ENCODE results near the gene FAM117B. TPM values are rescaled to one million over a fixed set of nuclear protein-coding genes. Genes with fewer than 3 reads are reported as not detected.
"Not testable (repeated sequence)": the region's sequence is repeated elsewhere in the genome, so short reads cannot be mapped to it uniquely, and the experiment has no call there.

FAM117B gene
- total RNA-seq, 2 donors from 2014 or later: 1.5 to 3.0 TPM

DNA sequence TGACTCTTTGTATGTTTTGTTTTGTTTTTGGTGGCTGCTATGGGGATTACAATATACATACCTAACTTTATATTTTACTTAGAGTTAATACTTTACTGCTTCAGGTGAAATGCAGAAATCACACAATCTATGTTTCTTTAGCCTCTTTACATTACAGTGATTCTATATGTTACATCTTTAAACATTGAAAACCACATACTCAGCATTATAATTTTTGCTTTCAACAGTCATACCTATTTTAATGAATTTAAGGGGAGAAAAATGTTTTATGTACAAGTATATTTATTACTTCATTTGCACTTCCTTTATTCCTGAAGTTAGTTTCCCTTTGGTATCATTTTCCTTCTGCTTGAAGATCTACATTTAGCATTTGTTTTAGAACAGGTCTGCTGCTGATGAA lies 23.1 kb downstream of the FAM117B start:
- H3K4me1 Mint-ChIP-seq (ENCODE audit: low read depth in 2 of 2): peaks cover 5 to 16% of the 10 kb centered on the region in 2 donors
- no peak overlapping the region for H3K27ac Mint-ChIP-seq
- H3K4me3 Mint-ChIP-seq: no peak overlapping the region
- no peak for ATAC-seq
- H3K27me3 Mint-ChIP-seq: no peaks in the 10 kb centered on the region
- no peaks in the 10 kb centered on the region for H3K9me3 Mint-ChIP-seq
- no peak for DNase-seq (ENCODE audit: low spot score)
- H3K36me3 Mint-ChIP-seq: no peaks in the 10 kb centered on the region

DNA sequence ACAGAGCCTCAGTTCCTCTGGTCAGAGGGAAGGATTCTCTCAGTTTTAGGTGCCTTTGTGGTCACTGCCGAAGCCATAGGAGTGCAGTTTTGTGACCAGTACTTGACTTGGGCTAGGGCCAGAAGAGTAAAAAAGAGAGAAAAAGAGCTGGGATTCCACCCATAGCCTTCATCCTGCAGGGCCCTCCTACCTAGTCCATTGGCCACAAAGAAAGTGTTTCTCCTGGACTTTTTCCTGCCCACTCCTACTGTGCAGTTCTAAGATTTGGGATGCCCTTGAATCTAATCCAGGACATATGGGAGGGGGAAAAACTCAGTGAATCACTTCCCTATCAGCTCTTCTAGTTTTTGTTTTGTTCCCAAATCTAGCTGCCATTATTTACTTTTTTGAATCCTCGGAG lies 26.0 kb downstream of the FAM117B start:
- ATAC-seq: no peak
- peaks cover 4 to 10% of the 10 kb centered on the region in 2 donors for H3K4me1 Mint-ChIP-seq (ENCODE audit: low read depth in 2 of 2)
- no peak for DNase-seq (ENCODE audit: low spot score)
- no peaks in the 10 kb centered on the region for H3K36me3 Mint-ChIP-seq
- no peaks in the 10 kb centered on the region for H3K9me3 Mint-ChIP-seq
- H3K27me3 Mint-ChIP-seq: no peaks in the 10 kb centered on the region
- H3K27ac Mint-ChIP-seq: no peak overlapping the region
- no peak overlapping the region for H3K4me3 Mint-ChIP-seq

DNA sequence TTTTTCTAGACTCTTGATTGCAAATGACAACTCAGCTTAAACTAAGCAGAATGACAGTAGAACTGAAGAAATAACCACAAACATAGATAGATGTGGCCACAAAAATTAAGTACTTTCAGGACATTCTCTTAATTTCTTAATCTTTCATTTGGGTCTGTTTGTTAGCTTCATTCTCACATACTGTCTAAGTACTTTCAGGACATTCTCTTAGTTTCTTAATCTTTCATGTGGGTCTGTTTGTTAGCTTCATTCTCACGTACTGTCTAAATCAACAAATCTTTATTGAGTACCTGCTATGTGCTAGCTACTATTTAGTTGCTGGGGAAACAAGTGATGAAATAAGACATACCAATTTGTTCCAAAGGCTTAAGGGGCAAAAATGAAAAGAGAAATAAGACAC lies 35.1 kb downstream of the FAM117B start:
- no peak for DNase-seq (ENCODE audit: low spot score)
- Mint-ChIP-seq H3K36me3 (no peaks in the 10 kb centered on the region), H3K4me3 (peak overlapping the region; percentile 7)

GRCh38 chr2:202671317-202672035 lies 36.7 kb downstream of the FAM117B start:
- no peaks in the 10 kb centered on the region for H3K27me3 Mint-ChIP-seq
- no peak for ATAC-seq
- peaks cover 9 to 19% of the 10 kb centered on the region in 2 donors for H3K4me1 Mint-ChIP-seq (ENCODE audit: low read depth in 2 of 2)
- no peaks in the 10 kb centered on the region for H3K9me3 Mint-ChIP-seq
- no peak overlapping the region for H3K27ac Mint-ChIP-seq
- DNase-seq (ENCODE audit: low spot score): no peak
- no peak overlapping the region for H3K4me3 Mint-ChIP-seq
- H3K36me3 Mint-ChIP-seq: no peaks in the 10 kb centered on the region

More for the DNA sequence above, 35.1 kb downstream of the FAM117B start:
- Mint-ChIP-seq H3K27ac (no peak overlapping the region), H3K4me1 (ENCODE audit: low read depth in 2 of 2) (peaks cover 12 to 20% of the 10 kb centered on the region in 2 donors), H3K27me3 (no peaks in the 10 kb centered on the region), H3K9me3 (no peaks in the 10 kb centered on the region)
- no peak for ATAC-seq

- H3K4me3 Mint-ChIP-seq; H3K36me3 Mint-ChIP-seq; H3K9me3 Mint-ChIP-seq; DNase-seq (ENCODE audit: low spot score); H3K4me1 Mint-ChIP-seq (ENCODE audit: low read depth in 2 of 2); ATAC-seq; H3K27me3 Mint-ChIP-seq; H3K27ac Mint-ChIP-seq: not testable (repeated sequence)
Observed at GRCh38 chr2:202675097-202675496, 40.3 kb downstream of the FAM117B start.

DNA sequence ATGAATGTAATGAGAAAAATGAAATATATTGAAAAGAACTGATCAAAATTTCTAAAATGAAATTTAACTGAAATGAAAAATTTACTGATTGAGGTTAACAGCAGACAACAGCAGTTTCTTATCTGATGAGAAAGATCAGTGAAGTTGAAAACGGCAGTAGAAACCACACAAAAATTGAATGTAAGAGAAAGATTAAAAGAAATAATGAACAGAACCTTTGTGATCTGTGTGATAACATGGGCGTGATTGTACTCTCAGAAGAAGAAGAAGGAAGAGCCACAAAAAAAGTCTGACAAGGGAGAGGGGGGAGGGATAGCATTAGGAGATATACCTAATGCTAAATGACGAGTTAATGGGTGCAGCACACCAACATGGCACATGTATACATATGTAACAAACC lies 45.2 kb downstream of the FAM117B start:
- H3K27me3 Mint-ChIP-seq: no peaks in the 10 kb centered on the region
- H3K4me1 Mint-ChIP-seq (ENCODE audit: low read depth in 2 of 2): peaks cover 4 to 6% of the 10 kb centered on the region in 2 donors
- peaks cover 4% of the 10 kb centered on the region for H3K9me3 Mint-ChIP-seq
- H3K4me3 Mint-ChIP-seq: no peak overlapping the region
- H3K36me3 Mint-ChIP-seq: peaks cover 19% of the 10 kb centered on the region
- H3K27ac Mint-ChIP-seq: no peak overlapping the region
- ATAC-seq: no peak
- DNase-seq (ENCODE audit: low spot score): no peak

DNA sequence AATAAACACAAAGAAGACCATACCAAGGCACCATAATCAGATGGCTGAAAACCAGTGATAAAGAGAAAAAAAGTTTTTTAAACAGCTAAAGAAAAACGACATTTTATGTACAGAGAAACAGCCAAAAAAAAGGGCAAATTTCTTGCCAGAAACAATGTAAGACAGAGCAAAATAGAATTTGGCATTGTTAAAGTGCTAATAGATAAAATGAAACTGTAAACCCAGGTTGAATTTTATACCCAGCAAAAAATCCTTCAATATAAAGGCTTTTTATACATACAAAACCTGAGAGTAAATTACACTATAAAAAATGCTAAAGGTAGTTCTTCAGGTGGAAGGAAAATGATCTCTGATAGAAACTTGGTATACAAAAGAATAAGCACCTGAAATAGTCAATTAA lies 45.7 kb downstream of the FAM117B start:
- peaks cover 1 to 3% of the 10 kb centered on the region in 2 donors for H3K4me1 Mint-ChIP-seq (ENCODE audit: low read depth in 2 of 2)
- H3K9me3 Mint-ChIP-seq: peaks cover 4% of the 10 kb centered on the region
- H3K36me3 Mint-ChIP-seq: peaks cover 19% of the 10 kb centered on the region
- H3K27ac Mint-ChIP-seq: no peak overlapping the region
- no peaks in the 10 kb centered on the region for H3K27me3 Mint-ChIP-seq
- no peak for ATAC-seq
- H3K4me3 Mint-ChIP-seq: no peak overlapping the region
- no peak for DNase-seq (ENCODE audit: low spot score)

DNA sequence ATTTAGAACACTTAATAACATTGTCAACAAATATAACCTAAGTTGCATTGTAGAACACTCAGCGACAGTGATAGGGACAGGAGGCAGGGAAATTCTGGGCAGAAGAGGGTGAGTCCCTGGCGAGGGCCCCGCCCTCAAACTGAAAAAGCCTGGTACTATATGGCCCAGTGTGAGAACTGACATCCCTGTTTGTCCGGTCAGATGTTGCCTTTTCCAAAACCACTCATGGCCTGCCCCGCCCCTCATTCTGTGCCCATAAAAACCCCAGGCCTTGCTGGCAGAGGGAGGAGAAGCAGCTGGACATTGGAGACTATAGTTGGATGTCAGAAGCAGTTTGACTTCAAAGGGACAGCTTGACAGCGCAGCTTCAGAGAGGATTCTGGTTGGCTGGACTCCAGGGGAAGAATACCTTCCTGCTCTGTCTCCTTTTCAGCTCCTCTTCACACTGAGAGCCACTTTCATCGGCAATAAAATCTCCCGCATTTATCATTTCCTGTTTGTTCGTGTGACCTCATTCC lies 47.0 kb downstream of the FAM117B start:
- Mint-ChIP-seq H3K36me3 (peaks cover 19% of the 10 kb centered on the region), H3K27me3 (no peaks in the 10 kb centered on the region), H3K4me1 (ENCODE audit: low read depth in 2 of 2) (peaks cover 0 to 2% of the 10 kb centered on the region in 2 donors), H3K27ac (no peak overlapping the region), H3K9me3 (peaks cover 4% of the 10 kb centered on the region), H3K4me3 (no peak overlapping the region)
- ATAC-seq: no peak
- no peak for DNase-seq (ENCODE audit: low spot score)

- no peak for DNase-seq (ENCODE audit: low spot score)
- no peak overlapping the region for H3K4me3 Mint-ChIP-seq
- H3K27ac Mint-ChIP-seq: no peak overlapping the region
- peaks cover 4% of the 10 kb centered on the region for H3K9me3 Mint-ChIP-seq
- no peak for ATAC-seq
- H3K27me3 Mint-ChIP-seq: no peaks in the 10 kb centered on the region
- H3K4me1 Mint-ChIP-seq (ENCODE audit: low read depth in 2 of 2): peaks cover 0 to 4% of the 10 kb centered on the region in 2 donors
- peaks cover 19% of the 10 kb centered on the region for H3K36me3 Mint-ChIP-seq
Observed at GRCh38 chr2:202682274-202682673, 47.5 kb downstream of the FAM117B start.

GRCh38 chr2:202687276-202687675 lies 52.5 kb downstream of the FAM117B start:
- ATAC-seq (no peak), DNase-seq (ENCODE audit: low spot score) (no peak)
- Mint-ChIP-seq H3K27ac (no peak overlapping the region), H3K9me3 (no peaks in the 10 kb centered on the region), H3K4me3 (no peak overlapping the region), H3K4me1 (ENCODE audit: low read depth in 2 of 2) (peaks cover 0 to 2% of the 10 kb centered on the region in 2 donors), H3K27me3 (no peaks in the 10 kb centered on the region), H3K36me3 (no peaks in the 10 kb centered on the region)

- H3K4me3 Mint-ChIP-seq: no peak overlapping the region
- H3K9me3 Mint-ChIP-seq: no peaks in the 10 kb centered on the region
- DNase-seq (ENCODE audit: low spot score) (no peak), ATAC-seq (no peak)
- no peak overlapping the region for H3K27ac Mint-ChIP-seq
- peaks cover 0 to 2% of the 10 kb centered on the region in 2 donors for H3K4me1 Mint-ChIP-seq (ENCODE audit: low read depth in 2 of 2)
- no peaks in the 10 kb centered on the region for H3K36me3 Mint-ChIP-seq
- no peaks in the 10 kb centered on the region for H3K27me3 Mint-ChIP-seq
Observed at GRCh38 chr2:202689459-202689858, 54.7 kb downstream of the FAM117B start.

GRCh38 chr2:202689898-202690297 lies 55.1 kb downstream of the FAM117B start:
- no peak for ATAC-seq
- no peaks in the 10 kb centered on the region for H3K9me3 Mint-ChIP-seq
- H3K27ac Mint-ChIP-seq: no peak overlapping the region
- no peaks in the 10 kb centered on the region for H3K27me3 Mint-ChIP-seq
- H3K36me3 Mint-ChIP-seq: no peaks in the 10 kb centered on the region
- H3K4me3 Mint-ChIP-seq: no peak overlapping the region
- H3K4me1 Mint-ChIP-seq (ENCODE audit: low read depth in 2 of 2): peaks cover 0 to 2% of the 10 kb centered on the region in 2 donors
- no peak for DNase-seq (ENCODE audit: low spot score)

GRCh38 chr2:202690321-202690900 lies 55.6 kb downstream of the FAM117B start:
- Mint-ChIP-seq H3K9me3 (no peaks in the 10 kb centered on the region), H3K27ac (no peak overlapping the region), H3K4me1 (ENCODE audit: low read depth in 2 of 2) (peaks cover 0 to 2% of the 10 kb centered on the region in 2 donors), H3K36me3 (no peaks in the 10 kb centered on the region), H3K27me3 (no peaks in the 10 kb centered on the region), H3K4me3 (no peak overlapping the region)
- ATAC-seq: no peak
- DNase-seq (ENCODE audit: low spot score): no peak

GRCh38 chr2:202693503-202693902 lies 58.7 kb downstream of the FAM117B start:
- DNase-seq (ENCODE audit: low spot score): no peak
- no peak overlapping the region for H3K4me3 Mint-ChIP-seq
- no peaks in the 10 kb centered on the region for H3K9me3 Mint-ChIP-seq
- H3K27me3 Mint-ChIP-seq: no peaks in the 10 kb centered on the region
- no peaks in the 10 kb centered on the region for H3K36me3 Mint-ChIP-seq
- no peak overlapping the region for H3K27ac Mint-ChIP-seq
- no peaks in the 10 kb centered on the region for H3K4me1 Mint-ChIP-seq (ENCODE audit: low read depth in 2 of 2)
- ATAC-seq: no peak
